Measurements from ENCODE around the gene ZNF189.

Gene ZNF189

GRCh38 chr9:101427957-101428655 lies 29.5 kb downstream of the ZNF189 start:
- no peak for DNase-seq (ENCODE audit: low read depth)
- Histone ChIP-seq H3K4me1 (ENCODE audit: control insufficient read depth, insufficient read depth, low read length) (no peaks in the 10 kb centered on the region), H3K9me3 (ENCODE audit: control insufficient read depth, low read length) (no peaks in the 10 kb centered on the region), H3K36me3 (ENCODE audit: control insufficient read depth, insufficient read depth, low read length, severe bottlenecking) (no peaks in the 10 kb centered on the region), H3K4me3 (ENCODE audit: low read length) (no peak overlapping the region), H3K9ac (ENCODE audit: low read length) (no peak overlapping the region), H3K27me3 (replicated peaks; ENCODE audit: control insufficient read depth, insufficient read depth, low read length) (peaks cover 6% of the 10 kb centered on the region)

- Histone ChIP-seq H3K9me3 (ENCODE audit: control insufficient read depth, low read length) (no peaks in the 10 kb centered on the region), H3K36me3 (ENCODE audit: control insufficient read depth, insufficient read depth, low read length, severe bottlenecking) (no peaks in the 10 kb centered on the region), H3K4me3 (ENCODE audit: low read length) (no peak overlapping the region), H3K27me3 (replicated peaks; ENCODE audit: control insufficient read depth, insufficient read depth, low read length) (peaks cover 6% of the 10 kb centered on the region), H3K9ac (ENCODE audit: low read length) (no peak overlapping the region), H3K4me1 (ENCODE audit: control insufficient read depth, insufficient read depth, low read length) (no peaks in the 10 kb centered on the region)
- no peak for DNase-seq (ENCODE audit: low read depth)
Measured at GRCh38 chr9:101428909-101429308, 30.3 kb downstream of the ZNF189 start.

GRCh38 chr9:101429736-101430135 lies 31.1 kb downstream of the ZNF189 start:
- no peak for DNase-seq (ENCODE audit: low read depth)
- H3K9ac ChIP-seq (ENCODE audit: low read length): no peak overlapping the region
- peaks cover 6% of the 10 kb centered on the region for H3K27me3 ChIP-seq (replicated peaks; ENCODE audit: control insufficient read depth, insufficient read depth, low read length)
- no peaks in the 10 kb centered on the region for H3K36me3 ChIP-seq (ENCODE audit: control insufficient read depth, insufficient read depth, low read length, severe bottlenecking)
- no peaks in the 10 kb centered on the region for H3K9me3 ChIP-seq (ENCODE audit: control insufficient read depth, low read length)
- H3K4me3 ChIP-seq (ENCODE audit: low read length): no peak overlapping the region
- no peaks in the 10 kb centered on the region for H3K4me1 ChIP-seq (ENCODE audit: control insufficient read depth, insufficient read depth, low read length)

GRCh38 chr9:101432171-101432570 lies 33.5 kb downstream of the ZNF189 start:
- DNase-seq (ENCODE audit: low read depth): no peak
- H3K9ac ChIP-seq (ENCODE audit: low read length): no peak overlapping the region
- H3K36me3 ChIP-seq (ENCODE audit: control insufficient read depth, insufficient read depth, low read length, severe bottlenecking): no peaks in the 10 kb centered on the region
- H3K4me3 ChIP-seq (ENCODE audit: low read length): no peak overlapping the region
- H3K9me3 ChIP-seq (ENCODE audit: control insufficient read depth, low read length): no peaks in the 10 kb centered on the region
- no peaks in the 10 kb centered on the region for H3K4me1 ChIP-seq (ENCODE audit: control insufficient read depth, insufficient read depth, low read length)
- peaks cover 6% of the 10 kb centered on the region for H3K27me3 ChIP-seq (replicated peaks; ENCODE audit: control insufficient read depth, insufficient read depth, low read length)

- H3K9me3 ChIP-seq (ENCODE audit: control insufficient read depth, low read length): no peaks in the 10 kb centered on the region
- H3K9ac ChIP-seq (ENCODE audit: low read length): no peak overlapping the region
- DNase-seq (ENCODE audit: low read depth): no peak
- H3K4me3 ChIP-seq (ENCODE audit: low read length): no peak overlapping the region
- no peaks in the 10 kb centered on the region for H3K4me1 ChIP-seq (ENCODE audit: control insufficient read depth, insufficient read depth, low read length)
- no peaks in the 10 kb centered on the region for H3K36me3 ChIP-seq (ENCODE audit: control insufficient read depth, insufficient read depth, low read length, severe bottlenecking)
- peaks cover 6% of the 10 kb centered on the region for H3K27me3 ChIP-seq (replicated peaks; ENCODE audit: control insufficient read depth, insufficient read depth, low read length)
Measured at GRCh38 chr9:101432740-101433139, 34.1 kb downstream of the ZNF189 start.

GRCh38 chr9:101433229-101433628 lies 34.6 kb downstream of the ZNF189 start:
- Histone ChIP-seq H3K36me3 (ENCODE audit: control insufficient read depth, insufficient read depth, low read length, severe bottlenecking) (no peaks in the 10 kb centered on the region), H3K27me3 (replicated peaks; ENCODE audit: control insufficient read depth, insufficient read depth, low read length) (peaks cover 6% of the 10 kb centered on the region), H3K9me3 (ENCODE audit: control insufficient read depth, low read length) (no peaks in the 10 kb centered on the region), H3K4me3 (ENCODE audit: low read length) (no peak overlapping the region), H3K4me1 (ENCODE audit: control insufficient read depth, insufficient read depth, low read length) (no peaks in the 10 kb centered on the region), H3K9ac (ENCODE audit: low read length) (no peak overlapping the region)
- DNase-seq (ENCODE audit: low read depth): no peak

- DNase-seq (ENCODE audit: low read depth): no peak
- H3K27me3 ChIP-seq (replicated peaks; ENCODE audit: control insufficient read depth, insufficient read depth, low read length): peaks cover 4% of the 10 kb centered on the region
Measured at GRCh38 chr9:101434998-101435397, 36.3 kb downstream of the ZNF189 start.

GRCh38 chr9:101435601-101436079 lies 37.0 kb downstream of the ZNF189 start, which contains the start of gene ALDOB:
Gene ALDOB (minus strand): TSS chr9:101435774. CDS start chr9:101430887, 4,887 bp downstream.
- Histone ChIP-seq H3K9ac (ENCODE audit: low read length) (no peak within 1 kb of the TSS), H3K27me3 (replicated peaks; ENCODE audit: control insufficient read depth, insufficient read depth, low read length) (peaks cover 2% of the 10 kb centered on the region), H3K36me3 (ENCODE audit: control insufficient read depth, insufficient read depth, low read length, severe bottlenecking) (no peaks in the 10 kb centered on the region), H3K4me3 (ENCODE audit: low read length) (no peak within 1 kb of the TSS), H3K4me1 (ENCODE audit: control insufficient read depth, insufficient read depth, low read length) (no peaks in the 10 kb centered on the region), H3K9me3 (ENCODE audit: control insufficient read depth, low read length) (no peaks in the 10 kb centered on the region)
- DNase-seq (ENCODE audit: low read depth): no peak

More at GRCh38 chr9:101434998-101435397, 36.3 kb downstream of the ZNF189 start:
- Histone ChIP-seq H3K9ac (ENCODE audit: low read length) (no peak overlapping the region), H3K4me1 (ENCODE audit: control insufficient read depth, insufficient read depth, low read length) (no peaks in the 10 kb centered on the region), H3K36me3 (ENCODE audit: control insufficient read depth, insufficient read depth, low read length, severe bottlenecking) (no peaks in the 10 kb centered on the region), H3K9me3 (ENCODE audit: control insufficient read depth, low read length) (no peaks in the 10 kb centered on the region), H3K4me3 (ENCODE audit: low read length) (no peak overlapping the region)

- no peaks in the 10 kb centered on the region for H3K36me3 ChIP-seq (ENCODE audit: control insufficient read depth, insufficient read depth, low read length, severe bottlenecking)
- no peak overlapping the region for H3K4me3 ChIP-seq (ENCODE audit: low read length)
- H3K9ac ChIP-seq (ENCODE audit: low read length): no peak overlapping the region
- no peak for DNase-seq (ENCODE audit: low read depth)
- H3K9me3 ChIP-seq (ENCODE audit: control insufficient read depth, low read length): no peaks in the 10 kb centered on the region
- H3K27me3 ChIP-seq (replicated peaks; ENCODE audit: control insufficient read depth, insufficient read depth, low read length): peaks cover 15% of the 10 kb centered on the region
- H3K4me1 ChIP-seq (ENCODE audit: control insufficient read depth, insufficient read depth, low read length): no peaks in the 10 kb centered on the region
Measured at GRCh38 chr9:101437806-101438232, 39.2 kb downstream of the ZNF189 start.

- H3K36me3 ChIP-seq (ENCODE audit: control insufficient read depth, insufficient read depth, low read length, severe bottlenecking): no peaks in the 10 kb centered on the region
- peaks cover 22% of the 10 kb centered on the region for H3K27me3 ChIP-seq (replicated peaks; ENCODE audit: control insufficient read depth, insufficient read depth, low read length)
- no peak for DNase-seq (ENCODE audit: low read depth)
- H3K4me1 ChIP-seq (ENCODE audit: control insufficient read depth, insufficient read depth, low read length): no peaks in the 10 kb centered on the region
- no peaks in the 10 kb centered on the region for H3K9me3 ChIP-seq (ENCODE audit: control insufficient read depth, low read length)
- no peak overlapping the region for H3K9ac ChIP-seq (ENCODE audit: low read length)
- no peak overlapping the region for H3K4me3 ChIP-seq (ENCODE audit: low read length)
Measured at GRCh38 chr9:101438523-101438922, 39.9 kb downstream of the ZNF189 start.

GRCh38 chr9:101440714-101441230 lies 42.1 kb downstream of the ZNF189 start:
- Histone ChIP-seq H3K9me3 (ENCODE audit: control insufficient read depth, low read length) (no peaks in the 10 kb centered on the region), H3K36me3 (ENCODE audit: control insufficient read depth, insufficient read depth, low read length, severe bottlenecking) (no peaks in the 10 kb centered on the region), H3K4me3 (ENCODE audit: low read length) (no peak overlapping the region), H3K4me1 (ENCODE audit: control insufficient read depth, insufficient read depth, low read length) (peaks cover 5% of the 10 kb centered on the region), H3K9ac (ENCODE audit: low read length) (no peak overlapping the region), H3K27me3 (replicated peaks; ENCODE audit: control insufficient read depth, insufficient read depth, low read length) (peaks cover 22% of the 10 kb centered on the region)
- DNase-seq (ENCODE audit: low read depth): no peak
